Trophoblast cell (in vitro differentiated cells and primary cell): ENCODE data around the gene NELFA.

Experiments used
- DNase-seq, 2 donors: peaks; one replicate each; pipeline ENCODE4 v3.0.0-alpha.2; 2016
- H2AFZ ChIP-seq: 2 replicates; pipeline ENCODE4 v1.6.1; 2013; ENCODE audit warnings: low read length, moderate library complexity, mild to moderate bottlenecking; ENCODE audit not compliant: insufficient read depth, poor library complexity
- H2AK5ac ChIP-seq: 2 replicates; pipeline ENCODE4 v1.6.1; 2013; ENCODE audit warnings: mild to moderate bottlenecking, low read length
- H2BK120ac ChIP-seq: 2 replicates; pipeline ENCODE4 v1.6.1; 2013; ENCODE audit warnings: low read length, mild to moderate bottlenecking, moderate library complexity; ENCODE audit not compliant: insufficient read depth, poor library complexity
- H2BK12ac ChIP-seq: 2 replicates; pipeline ENCODE4 v1.6.1; 2013; ENCODE audit warnings: mild to moderate bottlenecking, low read length, moderate library complexity
- H2BK5ac ChIP-seq: 2 replicates; pipeline ENCODE4 v1.6.1; 2013; ENCODE audit warnings: low read length, low read depth, moderate library complexity, mild to moderate bottlenecking; ENCODE audit not compliant: poor library complexity
- H3K14ac ChIP-seq: 2 replicates; pipeline ENCODE4 v1.6.1; 2013; ENCODE audit warnings: mild to moderate bottlenecking, low read length
- H3K18ac ChIP-seq: 2 replicates; pipeline ENCODE4 v1.6.1; 2013; ENCODE audit warnings: mild to moderate bottlenecking, low read length
- H3K23ac ChIP-seq: 2 replicates; pipeline ENCODE4 v1.6.1; 2013; ENCODE audit warnings: low read length
- H3K27ac ChIP-seq: 2 replicates; pipeline ENCODE4 v1.5.1; 2013; ENCODE audit warnings: low read depth, mild to moderate bottlenecking, inconsistent platforms, low read length, moderate library complexity
- H3K27me3 ChIP-seq: 2 replicates; pipeline ENCODE4 v1.6.1; 2013; ENCODE audit warnings: inconsistent platforms, mild to moderate bottlenecking, low read length, moderate library complexity; ENCODE audit not compliant: insufficient read depth
- H3K36me3 ChIP-seq, 2 experiments: 1 replicate in 1 of 2; 2 replicates in 1 of 2; pipeline ENCODE4 v1.6.1; 2013; ENCODE audit warnings: low read length in 2 of 2, mild to moderate bottlenecking in 2 of 2, moderate library complexity in 1 of 2; ENCODE audit not compliant: insufficient read depth in 2 of 2, control insufficient read depth in 1 of 2
- H3K4ac ChIP-seq: 2 replicates; pipeline ENCODE4 v1.6.1; 2013; ENCODE audit warnings: low read depth, mild to moderate bottlenecking, low read length, moderate library complexity
- H3K4me1 ChIP-seq, 2 experiments: 1 replicate in 1 of 2; 2 replicates in 1 of 2; pipeline ENCODE4 v1.6.1; 2013; ENCODE audit warnings: low read length in 2 of 2, mild to moderate bottlenecking in 2 of 2, moderate library complexity in 1 of 2; ENCODE audit not compliant: insufficient read depth in 2 of 2, control insufficient read depth in 1 of 2
- H3K4me2 ChIP-seq: 2 replicates; pipeline ENCODE4 v1.6.1; 2013; ENCODE audit warnings: inconsistent platforms, mild to moderate bottlenecking, low read length, moderate library complexity
- H3K4me3 ChIP-seq: 2 replicates; pipeline ENCODE4 v1.5.1; 2013; ENCODE audit warnings: mild to moderate bottlenecking, low read depth, low read length, inconsistent platforms
- H3K79me1 ChIP-seq: one replicate; pipeline ENCODE4 v1.6.1; 2013; ENCODE audit warnings: low read length
- H3K79me2 ChIP-seq: 2 replicates; pipeline ENCODE4 v1.6.1; 2013; ENCODE audit warnings: low read length, mild to moderate bottlenecking; ENCODE audit not compliant: control insufficient read depth, insufficient read depth, poor library complexity
- H3K9ac ChIP-seq: 2 replicates; pipeline ENCODE4 v1.6.1; 2013; ENCODE audit warnings: mild to moderate bottlenecking, low read length
- H3K9me3 ChIP-seq: 2 replicates; pipeline ENCODE4 v1.6.1; 2013; ENCODE audit warnings: low read depth, mild to moderate bottlenecking, control low read depth, inconsistent platforms, low read length; ENCODE audit not compliant: insufficient read depth
- H4K12ac ChIP-seq: 2 replicates; pipeline ENCODE4 v1.6.1; 2013; ENCODE audit warnings: low read depth, mild to moderate bottlenecking, low read length, moderate library complexity
- H4K8ac ChIP-seq: 2 replicates; pipeline ENCODE4 v1.6.1; 2013; ENCODE audit warnings: low read depth, mild to moderate bottlenecking, low read length, moderate library complexity
- H4K91ac ChIP-seq: one replicate; pipeline ENCODE4 v1.6.1; 2013; ENCODE audit warnings: low read depth, mild to moderate bottlenecking, low read length, moderate library complexity
- WGBS: extraction: QIAGEN DNeasy Blood & Tissue Kit; methylation state at CpG from one replicate; pipeline ENCODE4 v1.1.7; 2013; ENCODE audit warnings: missing lambda C conversion rate; ENCODE audit not compliant: insufficient read length, insufficient coverage; ENCODE audit errors: extremely low coverage; 5-methylcytosine and 5-hydroxymethylcytosine counted together

Gene NELFA

DNA sequence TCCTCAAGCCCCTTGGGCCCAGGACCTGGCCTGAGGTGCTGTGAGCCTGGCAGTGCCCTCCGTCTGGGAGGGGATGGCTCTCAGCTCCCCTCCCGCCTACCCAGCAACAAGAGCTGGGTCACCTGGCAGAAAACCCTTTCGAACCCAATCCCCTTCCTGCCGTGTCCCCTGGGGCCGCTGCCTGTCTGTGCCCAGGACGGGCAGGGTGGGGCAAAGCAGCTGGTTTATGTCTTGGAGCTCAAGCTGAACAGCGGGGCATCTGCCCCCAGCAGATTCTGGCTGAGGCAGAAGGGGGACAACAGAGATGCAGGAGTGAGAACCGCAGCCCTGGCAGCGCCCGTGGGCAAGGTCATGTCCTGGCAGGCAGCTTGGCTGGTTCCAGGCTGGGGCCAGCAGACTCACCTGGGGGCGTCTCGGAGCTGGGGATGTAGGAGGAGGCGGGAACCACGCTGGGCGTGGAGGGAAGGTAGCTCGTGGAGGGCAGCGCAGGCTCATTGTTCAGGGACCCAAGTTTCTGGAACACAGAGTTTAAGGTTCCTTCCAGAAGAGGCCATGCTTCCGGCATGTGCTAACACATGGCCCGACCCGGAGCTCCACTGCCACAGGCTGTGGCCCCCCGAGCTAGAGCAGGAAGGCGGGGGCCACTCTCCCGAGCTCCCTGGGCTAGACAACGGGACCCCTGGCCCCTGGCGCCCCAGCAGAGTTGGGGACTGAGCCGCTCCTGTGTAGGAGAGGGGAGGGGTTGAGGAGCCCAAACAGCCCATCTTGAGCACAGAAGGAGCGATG, 24.2 kb downstream of the NELFA start:
- no peak overlapping the region for H2AK5ac ChIP-seq
- no peak overlapping the region for H2BK5ac ChIP-seq
- no peak overlapping the region for H4K12ac ChIP-seq
- no peak overlapping the region for H3K4ac ChIP-seq
- WGBS, result no CpG with 5 or more reads among the region's 27 CpGs
- peaks cover 2% of the 10 kb centered on the region for H3K9me3 ChIP-seq
- peaks cover 82 to 85% of the 10 kb centered on the region in 2 experiments for H3K36me3 ChIP-seq
- H3K79me1 ChIP-seq, result no peaks in the 10 kb centered on the region
- no peak overlapping the region for H2BK120ac ChIP-seq
- H4K8ac ChIP-seq, result no peak overlapping the region
- H2AFZ ChIP-seq, result no peak overlapping the region
- no peaks in the 10 kb centered on the region for H3K27me3 ChIP-seq
- H2BK12ac ChIP-seq, result no peak overlapping the region
- H3K4me2 ChIP-seq, result no peak overlapping the region
- H4K91ac ChIP-seq, result no peak overlapping the region
- H3K27ac ChIP-seq, result no peak overlapping the region
- no peak overlapping the region for H3K9ac ChIP-seq
- H3K79me2 ChIP-seq, result no peaks in the 10 kb centered on the region
- H3K14ac ChIP-seq, result no peak overlapping the region
- no peak for DNase-seq
- H3K4me3 ChIP-seq, result no peak overlapping the region
- H3K23ac ChIP-seq, result no peak overlapping the region
- no peak overlapping the region for H3K18ac ChIP-seq
- H3K4me1 ChIP-seq, result no peaks in the 10 kb centered on the region

- Histone ChIP-seq H2BK5ac (no peak overlapping the region), H3K4ac (no peak overlapping the region), H3K18ac (no peak overlapping the region), H3K9ac (no peak overlapping the region), H3K79me2 (no peaks in the 10 kb centered on the region), H3K36me3 (peaks cover 82 to 85% of the 10 kb centered on the region in 2 experiments), H4K12ac (no peak overlapping the region), H4K8ac (no peak overlapping the region), H2AK5ac (no peak overlapping the region), H2AFZ (no peak overlapping the region), H3K9me3 (peaks cover 2% of the 10 kb centered on the region), H3K23ac (no peak overlapping the region), H3K79me1 (no peaks in the 10 kb centered on the region), H4K91ac (no peak overlapping the region), H3K27me3 (no peaks in the 10 kb centered on the region), H3K4me3 (no peak overlapping the region), H3K14ac (no peak overlapping the region), H2BK12ac (no peak overlapping the region), H3K4me1 (no peaks in the 10 kb centered on the region), H2BK120ac (no peak overlapping the region), H3K27ac (no peak overlapping the region), H3K4me2 (no peak overlapping the region)
- DNase-seq, result no peak
- no CpG with 5 or more reads among the region's 21 CpGs for WGBS
These were observed 24.8 kb downstream of the NELFA start for GRCh38 chr4:1983846-1984405.

- Histone ChIP-seq H3K9ac (no peak overlapping the region), H2AFZ (no peak overlapping the region), H3K79me1 (no peaks in the 10 kb centered on the region), H3K4me2 (no peak overlapping the region), H3K4me3 (no peak overlapping the region), H3K36me3 (peaks cover 86 to 90% of the 10 kb centered on the region in 2 experiments), H3K23ac (no peak overlapping the region), H3K4me1 (no peaks in the 10 kb centered on the region), H2BK5ac (no peak overlapping the region), H3K27ac (no peak overlapping the region), H3K27me3 (no peaks in the 10 kb centered on the region), H3K79me2 (no peaks in the 10 kb centered on the region), H3K18ac (no peak overlapping the region), H4K8ac (no peak overlapping the region), H3K9me3 (peaks cover 2% of the 10 kb centered on the region), H2BK120ac (no peak overlapping the region), H2BK12ac (no peak overlapping the region), H3K4ac (no peak overlapping the region), H2AK5ac (no peak overlapping the region), H4K12ac (no peak overlapping the region), H3K14ac (no peak overlapping the region), H4K91ac (no peak overlapping the region)
- WGBS, result no CpG with 5 or more reads among the region's 34 CpGs
- DNase-seq, result no peak
These were observed 25.5 kb downstream of the NELFA start for GRCh38 chr4:1983053-1983845.

DNA sequence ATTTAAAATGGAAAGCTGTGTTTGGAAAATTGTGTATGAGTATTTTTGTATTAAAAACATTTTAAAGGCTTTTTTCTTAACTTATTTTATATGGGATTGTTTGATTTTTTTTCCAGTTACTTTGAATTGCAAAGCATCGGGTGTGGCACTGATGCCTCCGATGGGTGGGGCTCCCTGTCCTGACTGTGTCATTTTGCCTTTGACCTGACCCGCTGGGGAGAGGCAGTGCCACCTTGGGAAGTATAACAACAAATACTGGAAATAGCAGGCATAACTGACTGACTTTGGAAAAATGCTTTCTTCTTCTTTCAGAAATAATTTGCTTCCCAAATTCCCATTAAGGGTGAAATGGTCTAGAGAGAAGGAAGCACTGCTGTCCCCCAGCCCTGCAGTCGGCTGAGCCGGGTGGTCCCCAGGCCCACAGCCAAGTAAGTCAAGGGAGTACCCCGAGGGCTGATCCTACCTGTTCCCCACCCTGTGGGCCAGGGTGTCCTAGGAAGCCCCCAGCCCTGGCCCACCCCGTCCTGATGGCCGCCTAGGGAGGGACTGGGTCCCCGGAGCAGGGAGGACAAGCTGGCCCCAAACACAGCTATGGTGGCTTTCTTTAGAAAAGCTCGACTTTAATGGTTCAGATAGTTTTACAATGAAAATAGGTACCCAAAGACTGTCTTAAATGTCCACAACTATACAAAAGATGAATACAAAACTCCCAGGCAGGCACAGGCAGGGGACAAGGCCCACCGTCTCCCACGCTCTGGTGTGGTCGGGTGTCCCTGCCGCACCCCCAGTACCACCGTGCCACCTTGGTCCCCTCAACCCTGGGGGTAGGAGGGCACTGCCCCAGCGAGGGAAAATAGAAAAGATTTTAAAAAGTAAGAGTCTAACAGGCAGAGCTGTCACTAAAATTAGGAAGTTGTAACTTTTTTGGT, 26.4 kb downstream of the NELFA start:
- H2AFZ ChIP-seq, result no peak overlapping the region
- H3K9ac ChIP-seq, result no peak overlapping the region
- no peak overlapping the region for H2BK5ac ChIP-seq
- H3K4me3 ChIP-seq, result no peak overlapping the region
- peaks cover 2% of the 10 kb centered on the region for H3K9me3 ChIP-seq
- H3K27me3 ChIP-seq, result no peaks in the 10 kb centered on the region
- H2BK120ac ChIP-seq, result no peak overlapping the region
- H3K4me1 ChIP-seq, result no peaks in the 10 kb centered on the region
- no CpG with 5 or more reads among the region's 16 CpGs for WGBS
- H2AK5ac ChIP-seq, result no peak overlapping the region
- peaks cover 86 to 87% of the 10 kb centered on the region in 2 experiments for H3K36me3 ChIP-seq
- no peak overlapping the region for H3K18ac ChIP-seq
- H3K23ac ChIP-seq, result no peak overlapping the region
- H3K27ac ChIP-seq, result no peak overlapping the region
- H4K91ac ChIP-seq, result no peak overlapping the region
- no peak overlapping the region for H2BK12ac ChIP-seq
- no peak overlapping the region for H3K14ac ChIP-seq
- no peaks in the 10 kb centered on the region for H3K79me2 ChIP-seq
- DNase-seq, result no peak
- H3K79me1 ChIP-seq, result no peaks in the 10 kb centered on the region
- H3K4ac ChIP-seq, result no peak overlapping the region
- no peak overlapping the region for H4K12ac ChIP-seq
- no peak overlapping the region for H4K8ac ChIP-seq
- H3K4me2 ChIP-seq, result no peak overlapping the region
